Measurements from ENCODE around the gene KAT7. TPM values are rescaled to one million over a fixed set of nuclear protein-coding genes. Genes with fewer than 3 reads are reported as not detected.

KAT7 gene
- polyA plus RNA-seq, 1 donor from 2014 or later, result 31.0 TPM

DNA sequence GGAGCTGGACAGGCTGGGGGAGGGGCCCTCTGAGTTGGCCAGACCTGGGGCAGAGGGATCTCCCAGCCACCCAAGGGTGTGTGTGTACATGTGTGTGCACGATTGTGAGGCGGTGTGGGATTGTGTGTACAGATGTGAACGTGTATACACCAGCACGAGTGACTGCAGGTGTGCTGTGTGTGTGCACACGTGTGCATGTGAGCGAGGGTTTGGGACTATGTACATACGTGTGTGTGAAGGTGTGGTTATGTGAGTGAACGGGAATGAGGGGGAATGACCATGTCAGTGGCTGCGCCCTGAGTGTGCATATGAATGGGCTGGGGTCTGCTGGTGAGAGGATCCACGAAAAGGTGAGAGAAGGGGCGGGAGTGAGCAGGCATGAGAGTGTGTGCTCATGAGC is 81.8 kb downstream of the KAT7 start:
- Histone ChIP-seq H3K4me2 (ENCODE audit: low read length) (no peak overlapping the region), H3K9ac (ENCODE audit: low read length) (no peak overlapping the region), H4K20me1 (ENCODE audit: insufficient read depth) (no peaks in the 10 kb centered on the region), H3K79me2 (replicated peaks; ENCODE audit: insufficient read depth, low read length) (no peaks in the 10 kb centered on the region), H2AFZ (ENCODE audit: low read depth, low read length) (no peak overlapping the region), H3K9me2 (ENCODE audit: insufficient read depth, low read length) (no peaks in the 10 kb centered on the region), H3K4me3 (ENCODE audit: low read length) (no peak overlapping the region), H3K27ac (ENCODE audit: low read length) (no peak overlapping the region), H3F3A (ENCODE audit: insufficient read depth, low read length, poor library complexity, severe bottlenecking) (no peaks in the 10 kb centered on the region), H3K9me3 (ENCODE audit: low read length) (no peaks in the 10 kb centered on the region), H3K36me3 (ENCODE audit: insufficient read depth, low read length) (no peaks in the 10 kb centered on the region), H3K27me3 (ENCODE audit: insufficient read depth, low read depth, low read length) (no peaks in the 10 kb centered on the region)
- TF ChIP-seq TAF1 (IDR thresholded peaks at IDR 0.05; ENCODE audit: low read depth) (no peak), RAD21 (conservative IDR thresholded peaks at IDR 0.05) (no peak), EP300 (conservative IDR thresholded peaks at IDR 0.05; ENCODE audit: poor library complexity, severe bottlenecking) (no peak), POLR2AphosphoS5 (IDR thresholded peaks at IDR 0.05) (no peak), MXI1 (conservative IDR thresholded peaks at IDR 0.05; ENCODE audit: poor library complexity, severe bottlenecking) (no peak), SMC3 (conservative IDR thresholded peaks at IDR 0.05; ENCODE audit: poor library complexity) (no peak), EZH2 (IDR thresholded peaks at IDR 0.05; ENCODE audit: borderline replicate concordance, insufficient read depth, low read length, poor library complexity, severe bottlenecking) (no peak)
- TF ChIP-seq, protein P1, sequence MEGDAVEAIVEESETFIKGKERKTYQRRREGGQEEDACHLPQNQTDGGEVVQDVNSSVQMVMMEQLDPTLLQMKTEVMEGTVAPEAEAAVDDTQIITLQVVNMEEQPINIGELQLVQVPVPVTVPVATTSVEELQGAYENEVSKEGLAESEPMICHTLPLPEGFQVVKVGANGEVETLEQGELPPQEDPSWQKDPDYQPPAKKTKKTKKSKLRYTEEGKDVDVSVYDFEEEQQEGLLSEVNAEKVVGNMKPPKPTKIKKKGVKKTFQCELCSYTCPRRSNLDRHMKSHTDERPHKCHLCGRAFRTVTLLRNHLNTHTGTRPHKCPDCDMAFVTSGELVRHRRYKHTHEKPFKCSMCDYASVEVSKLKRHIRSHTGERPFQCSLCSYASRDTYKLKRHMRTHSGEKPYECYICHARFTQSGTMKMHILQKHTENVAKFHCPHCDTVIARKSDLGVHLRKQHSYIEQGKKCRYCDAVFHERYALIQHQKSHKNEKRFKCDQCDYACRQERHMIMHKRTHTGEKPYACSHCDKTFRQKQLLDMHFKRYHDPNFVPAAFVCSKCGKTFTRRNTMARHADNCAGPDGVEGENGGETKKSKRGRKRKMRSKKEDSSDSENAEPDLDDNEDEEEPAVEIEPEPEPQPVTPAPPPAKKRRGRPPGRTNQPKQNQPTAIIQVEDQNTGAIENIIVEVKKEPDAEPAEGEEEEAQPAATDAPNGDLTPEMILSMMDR (IDR thresholded peaks at IDR 0.05; ENCODE audit: poor library complexity, severe bottlenecking), result no peak
- TF ChIP-seq, protein P2, sequence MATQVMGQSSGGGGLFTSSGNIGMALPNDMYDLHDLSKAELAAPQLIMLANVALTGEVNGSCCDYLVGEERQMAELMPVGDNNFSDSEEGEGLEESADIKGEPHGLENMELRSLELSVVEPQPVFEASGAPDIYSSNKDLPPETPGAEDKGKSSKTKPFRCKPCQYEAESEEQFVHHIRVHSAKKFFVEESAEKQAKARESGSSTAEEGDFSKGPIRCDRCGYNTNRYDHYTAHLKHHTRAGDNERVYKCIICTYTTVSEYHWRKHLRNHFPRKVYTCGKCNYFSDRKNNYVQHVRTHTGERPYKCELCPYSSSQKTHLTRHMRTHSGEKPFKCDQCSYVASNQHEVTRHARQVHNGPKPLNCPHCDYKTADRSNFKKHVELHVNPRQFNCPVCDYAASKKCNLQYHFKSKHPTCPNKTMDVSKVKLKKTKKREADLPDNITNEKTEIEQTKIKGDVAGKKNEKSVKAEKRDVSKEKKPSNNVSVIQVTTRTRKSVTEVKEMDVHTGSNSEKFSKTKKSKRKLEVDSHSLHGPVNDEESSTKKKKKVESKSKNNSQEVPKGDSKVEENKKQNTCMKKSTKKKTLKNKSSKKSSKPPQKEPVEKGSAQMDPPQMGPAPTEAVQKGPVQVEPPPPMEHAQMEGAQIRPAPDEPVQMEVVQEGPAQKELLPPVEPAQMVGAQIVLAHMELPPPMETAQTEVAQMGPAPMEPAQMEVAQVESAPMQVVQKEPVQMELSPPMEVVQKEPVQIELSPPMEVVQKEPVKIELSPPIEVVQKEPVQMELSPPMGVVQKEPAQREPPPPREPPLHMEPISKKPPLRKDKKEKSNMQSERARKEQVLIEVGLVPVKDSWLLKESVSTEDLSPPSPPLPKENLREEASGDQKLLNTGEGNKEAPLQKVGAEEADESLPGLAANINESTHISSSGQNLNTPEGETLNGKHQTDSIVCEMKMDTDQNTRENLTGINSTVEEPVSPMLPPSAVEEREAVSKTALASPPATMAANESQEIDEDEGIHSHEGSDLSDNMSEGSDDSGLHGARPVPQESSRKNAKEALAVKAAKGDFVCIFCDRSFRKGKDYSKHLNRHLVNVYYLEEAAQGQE (IDR thresholded peaks at IDR 0.05; ENCODE audit: borderline replicate concordance), result no peak

DNA sequence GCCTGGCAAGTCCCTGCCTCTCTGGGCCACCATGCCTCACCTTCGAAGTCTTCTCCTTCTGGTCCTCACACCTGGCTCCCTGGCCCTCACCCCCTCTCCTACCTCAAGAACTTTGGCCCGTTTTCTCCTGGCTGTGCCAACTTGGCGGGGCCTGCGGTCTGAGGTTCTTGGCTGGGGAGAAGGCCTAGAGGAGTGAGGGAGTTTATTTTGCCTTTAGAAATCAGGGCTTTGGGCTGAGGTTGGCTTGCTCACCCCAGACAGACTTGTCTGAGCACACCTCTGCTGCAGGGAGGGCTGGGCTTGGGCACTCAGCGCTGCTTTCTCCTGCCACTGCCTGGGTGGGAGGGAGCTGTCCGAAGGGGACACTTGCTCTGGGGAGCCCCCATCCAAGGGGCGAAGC is 82.7 kb downstream of the KAT7 start:
- no peak overlapping the region for H3K4me3 ChIP-seq (ENCODE audit: low read length)
- H3K9ac ChIP-seq (ENCODE audit: low read length), result no peak overlapping the region
- TF ChIP-seq EP300 (conservative IDR thresholded peaks at IDR 0.05; ENCODE audit: poor library complexity, severe bottlenecking) (no peak), MXI1 (conservative IDR thresholded peaks at IDR 0.05; ENCODE audit: poor library complexity, severe bottlenecking) (no peak), EZH2 (IDR thresholded peaks at IDR 0.05; ENCODE audit: borderline replicate concordance, insufficient read depth, low read length, poor library complexity, severe bottlenecking) (no peak), RAD21 (conservative IDR thresholded peaks at IDR 0.05) (no peak), POLR2AphosphoS5 (IDR thresholded peaks at IDR 0.05) (no peak), SMC3 (conservative IDR thresholded peaks at IDR 0.05; ENCODE audit: poor library complexity) (no peak), TAF1 (IDR thresholded peaks at IDR 0.05; ENCODE audit: low read depth) (no peak)
- TF ChIP-seq, protein P1 (IDR thresholded peaks at IDR 0.05; ENCODE audit: poor library complexity, severe bottlenecking), result no peak
- TF ChIP-seq, protein P2 (IDR thresholded peaks at IDR 0.05; ENCODE audit: borderline replicate concordance), result no peak
- H2AFZ ChIP-seq (ENCODE audit: low read depth, low read length), result no peak overlapping the region
- no peak overlapping the region for H3K4me2 ChIP-seq (ENCODE audit: low read length)
- H3K27ac ChIP-seq (ENCODE audit: low read length), result no peak overlapping the region
- H3K36me3 ChIP-seq (ENCODE audit: insufficient read depth, low read length), result no peaks in the 10 kb centered on the region
- H3F3A ChIP-seq (ENCODE audit: insufficient read depth, low read length, poor library complexity, severe bottlenecking), result no peaks in the 10 kb centered on the region
- H3K27me3 ChIP-seq (ENCODE audit: insufficient read depth, low read depth, low read length), result no peaks in the 10 kb centered on the region
- H3K9me2 ChIP-seq (ENCODE audit: insufficient read depth, low read length), result no peaks in the 10 kb centered on the region
- no peaks in the 10 kb centered on the region for H4K20me1 ChIP-seq (ENCODE audit: insufficient read depth)
- H3K9me3 ChIP-seq (ENCODE audit: low read length), result no peaks in the 10 kb centered on the region
- H3K79me2 ChIP-seq (replicated peaks; ENCODE audit: insufficient read depth, low read length), result no peaks in the 10 kb centered on the region
